C4-2B (cell line): Measurements from ENCODE around the gene MFAP3.

ENCODE experiments used
- ZFX ChIP-seq: fragments of 450-650 bp; IDR thresholded peaks from 2 replicates; pipeline ENCODE4 v1.6.1; 2017
- TF ChIP-seq, protein P1 (sequence below): fragments of 450-650 bp; conservative IDR thresholded peaks from 2 replicates; pipeline ENCODE4 v1.5.1; 2017; ENCODE audit warnings: mild to moderate bottlenecking

DNA sequence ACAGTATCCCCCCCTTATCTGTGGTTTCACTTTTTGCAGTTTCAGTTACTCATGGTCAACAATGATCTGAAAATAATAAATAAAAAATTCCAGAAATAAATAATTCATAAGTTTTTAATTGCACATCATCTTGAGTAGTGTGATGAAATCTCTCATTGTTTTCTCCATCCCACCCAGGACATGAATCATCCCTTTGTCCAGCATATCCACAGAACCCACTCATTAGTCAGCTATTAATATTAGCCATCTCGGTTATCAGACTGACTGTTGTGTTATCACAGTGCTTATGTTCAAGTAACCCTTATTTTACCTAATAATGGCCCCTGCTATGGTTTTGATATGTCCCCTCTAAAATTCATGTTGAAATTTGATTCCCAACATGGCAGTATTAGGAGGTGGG lies 40.8 kb upstream of the MFAP3 start:
- TF ChIP-seq ZFX = no peak
- TF ChIP-seq, protein P1, sequence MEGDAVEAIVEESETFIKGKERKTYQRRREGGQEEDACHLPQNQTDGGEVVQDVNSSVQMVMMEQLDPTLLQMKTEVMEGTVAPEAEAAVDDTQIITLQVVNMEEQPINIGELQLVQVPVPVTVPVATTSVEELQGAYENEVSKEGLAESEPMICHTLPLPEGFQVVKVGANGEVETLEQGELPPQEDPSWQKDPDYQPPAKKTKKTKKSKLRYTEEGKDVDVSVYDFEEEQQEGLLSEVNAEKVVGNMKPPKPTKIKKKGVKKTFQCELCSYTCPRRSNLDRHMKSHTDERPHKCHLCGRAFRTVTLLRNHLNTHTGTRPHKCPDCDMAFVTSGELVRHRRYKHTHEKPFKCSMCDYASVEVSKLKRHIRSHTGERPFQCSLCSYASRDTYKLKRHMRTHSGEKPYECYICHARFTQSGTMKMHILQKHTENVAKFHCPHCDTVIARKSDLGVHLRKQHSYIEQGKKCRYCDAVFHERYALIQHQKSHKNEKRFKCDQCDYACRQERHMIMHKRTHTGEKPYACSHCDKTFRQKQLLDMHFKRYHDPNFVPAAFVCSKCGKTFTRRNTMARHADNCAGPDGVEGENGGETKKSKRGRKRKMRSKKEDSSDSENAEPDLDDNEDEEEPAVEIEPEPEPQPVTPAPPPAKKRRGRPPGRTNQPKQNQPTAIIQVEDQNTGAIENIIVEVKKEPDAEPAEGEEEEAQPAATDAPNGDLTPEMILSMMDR = no peak
